Stimulated activated CD8-positive, alpha-beta memory T cell treated with anti-CD3 and anti-CD28 coated beads, Interleukin-12 subunit alpha, Interleukin-12 subunit beta, amount 100 ng/mL, for 24 hours (primary cell): ENCODE results near the gene SLC16A8.
A peak's percentile ranks its signal among the peaks of the same experiment; 100 is the strongest.

Experiments used
- DNase-seq: peaks from one replicate; pipeline ENCODE4 v3.0.0-alpha.2; 2020; ENCODE audit errors: extremely low read depth

The SLC16A8 gene

GRCh38 chr22:38072322-38073149, 11.4 kb downstream of the SLC16A8 start:
- no peak for DNase-seq

DNA sequence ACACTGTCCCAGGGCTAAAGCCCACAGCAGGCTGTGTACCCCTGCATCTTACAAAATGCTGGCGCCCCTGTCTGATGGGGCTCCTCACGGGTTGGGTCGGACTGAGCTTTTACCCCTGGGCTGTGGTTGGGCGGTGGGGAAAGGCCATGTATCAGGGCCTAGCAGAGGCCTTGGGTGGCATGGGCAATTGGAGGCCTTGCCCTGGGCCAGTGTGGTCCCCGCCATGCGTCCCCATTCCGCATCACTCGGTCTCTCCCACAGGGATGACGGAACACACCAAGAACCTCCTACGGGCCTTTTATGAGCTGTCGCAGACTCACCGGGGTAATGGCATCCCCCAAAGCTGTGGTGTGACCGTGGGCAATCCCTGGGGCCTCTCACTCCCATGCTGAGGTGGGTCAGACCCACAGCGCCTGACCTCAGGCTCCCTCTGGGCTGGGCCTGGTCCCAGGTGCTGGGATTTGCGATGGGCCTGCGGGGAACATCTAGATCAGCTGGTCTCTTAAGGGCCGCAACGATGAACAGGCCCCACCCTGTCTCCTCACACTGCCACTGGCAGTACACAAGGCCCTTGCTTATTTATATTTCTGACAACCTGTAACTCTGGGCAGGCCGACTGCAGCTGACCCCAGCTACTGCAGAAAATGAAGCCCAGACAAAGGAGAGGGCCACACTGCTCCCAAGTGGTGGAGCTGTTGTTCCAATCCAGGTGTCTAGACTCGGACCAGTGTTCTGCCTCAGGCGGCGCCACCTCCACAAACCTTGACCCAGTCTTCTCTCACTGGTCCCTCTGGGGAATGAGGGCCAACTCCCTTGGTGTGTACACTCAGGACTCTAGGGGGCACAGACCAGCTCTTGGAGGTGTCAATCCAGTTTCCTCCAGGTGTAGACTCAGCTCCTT, 12.3 kb downstream of the SLC16A8 start:
- DNase-seq = no peak

GRCh38 chr22:38070250-38070921, 13.6 kb downstream of the SLC16A8 start:
- no peak for DNase-seq

- DNase-seq = no peak
Measured at GRCh38 chr22:38069372-38070249, 14.4 kb downstream of the SLC16A8 start.

DNA sequence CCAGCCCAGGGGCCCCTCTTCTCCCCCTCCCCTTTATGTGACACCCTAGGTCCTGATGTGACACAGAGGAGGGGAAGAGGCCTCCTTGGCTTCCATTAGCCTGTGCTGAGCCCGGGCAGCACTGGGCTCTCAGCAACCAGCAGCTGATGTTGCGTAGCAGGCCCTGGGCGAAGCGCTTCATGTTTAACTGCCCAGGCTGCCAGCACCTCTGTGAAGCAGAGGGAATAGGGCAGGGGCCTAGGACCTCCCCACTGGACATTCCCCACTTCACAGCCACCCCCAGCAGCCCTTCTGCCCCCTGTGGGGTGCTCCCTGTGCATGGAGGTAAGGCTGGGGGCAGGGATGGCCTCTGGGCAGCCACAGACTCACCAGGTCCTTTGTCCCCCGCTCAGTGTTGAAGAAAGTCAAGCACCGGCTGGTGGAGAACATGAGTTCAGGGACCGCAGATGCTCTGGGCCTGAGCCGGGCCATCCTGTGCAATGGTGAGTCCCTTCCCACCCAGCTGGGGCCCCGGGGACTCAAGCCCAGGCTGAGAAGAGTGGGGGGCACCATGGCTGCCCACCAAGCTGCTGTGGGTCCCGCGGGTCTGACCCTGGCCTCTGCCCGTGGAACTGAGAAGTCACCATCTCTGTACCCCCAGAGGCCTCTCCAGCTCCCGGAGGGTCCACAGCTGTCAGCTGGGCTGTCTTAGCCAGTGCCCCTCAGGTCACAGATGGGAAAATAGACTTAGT, 15.2 kb downstream of the SLC16A8 start:
- no peak for DNase-seq

DNA sequence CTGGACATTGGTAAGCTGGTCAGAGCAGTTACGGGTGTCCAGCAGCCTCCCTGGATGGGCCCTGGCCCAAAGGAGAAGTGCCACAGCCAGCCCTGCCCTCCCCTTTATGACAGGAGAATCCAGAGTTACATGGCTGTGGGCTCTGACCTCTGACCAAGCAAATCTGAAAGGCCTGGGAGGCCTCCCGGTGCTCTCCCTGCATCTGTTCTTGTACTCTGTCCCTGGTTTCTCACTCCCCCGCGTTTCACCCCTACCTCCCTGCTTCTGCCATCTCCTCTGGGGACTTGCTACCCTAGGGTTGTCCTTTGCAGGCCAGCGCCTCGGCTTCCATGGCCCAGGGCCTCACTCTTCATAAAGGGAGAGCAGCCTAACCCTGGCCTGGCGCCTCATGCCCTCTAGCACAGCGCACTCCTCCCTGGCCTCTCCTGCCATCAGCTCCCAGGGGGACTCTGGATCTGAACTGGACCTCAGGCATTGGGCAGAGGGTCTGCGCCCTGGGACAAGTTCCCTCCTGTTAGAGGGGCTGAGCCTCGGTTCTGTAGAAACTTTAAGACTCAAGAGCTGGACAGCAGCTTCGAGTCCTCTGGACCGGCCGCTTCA, 16.1 kb downstream of the SLC16A8 start:
- DNase-seq = no peak

DNA sequence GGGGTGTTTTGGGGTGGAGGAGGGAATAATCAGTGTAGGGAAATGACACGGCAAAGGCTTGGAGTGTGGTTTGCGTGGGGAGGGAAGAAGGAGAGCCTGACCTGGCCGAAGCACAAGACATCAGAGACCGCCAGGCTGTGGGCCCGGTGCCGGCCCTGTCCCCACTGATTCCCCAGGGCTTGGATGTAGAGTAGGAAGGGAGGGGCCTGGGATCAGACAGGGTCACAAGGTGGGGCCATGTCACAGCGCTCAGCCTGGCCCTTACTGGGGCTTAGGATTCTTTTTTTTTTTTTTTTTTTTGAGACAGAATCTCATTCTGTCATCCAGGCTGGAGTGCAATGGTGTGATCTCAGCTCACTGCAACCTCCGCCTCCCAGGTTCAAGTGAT, 17.0 kb downstream of the SLC16A8 start:
- DNase-seq = no peak

- no peak for DNase-seq
Measured at GRCh38 chr22:38066381-38067027, 17.5 kb downstream of the SLC16A8 start.

DNA sequence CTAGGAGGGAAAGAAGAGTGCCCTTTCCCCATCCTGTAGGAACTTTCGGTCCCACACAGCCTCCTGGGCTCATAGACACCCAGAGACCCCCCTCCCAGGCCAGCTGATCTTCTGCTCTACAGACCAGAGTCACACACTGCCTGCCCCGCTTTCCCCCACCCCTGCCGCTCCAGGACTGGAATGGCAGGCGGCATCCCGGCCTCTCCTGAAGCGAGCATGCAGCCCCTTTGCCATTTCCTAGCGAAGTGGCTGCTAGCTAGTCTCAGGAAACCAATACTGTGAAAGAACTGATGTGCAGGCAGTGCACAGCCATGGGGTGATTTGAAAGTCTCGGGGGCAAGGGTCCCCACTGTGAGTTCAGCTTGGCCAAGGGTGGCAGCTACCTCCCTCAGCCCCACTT, 18.4 kb downstream of the SLC16A8 start:
- no peak for DNase-seq

DNA sequence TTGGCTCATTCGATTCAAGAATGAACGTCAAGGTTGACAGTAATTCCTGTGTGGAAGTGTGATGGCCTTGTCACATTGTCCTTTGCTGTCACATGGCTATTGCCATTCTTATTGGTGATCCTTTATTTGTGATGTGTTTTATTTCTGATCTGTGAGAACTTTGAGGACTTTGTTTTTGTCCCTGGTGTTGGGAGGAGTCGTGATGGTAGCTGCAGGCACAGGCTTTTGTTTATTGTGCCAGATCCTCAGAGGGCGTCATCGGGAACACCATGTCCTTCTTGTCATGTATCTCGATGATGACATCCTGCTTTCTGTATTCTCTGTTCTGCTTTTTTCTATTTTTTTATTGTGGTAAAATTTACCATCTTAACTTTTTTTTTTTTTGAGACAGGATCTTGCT, 21.2 kb downstream of the SLC16A8 start:
- no peak for DNase-seq

DNA sequence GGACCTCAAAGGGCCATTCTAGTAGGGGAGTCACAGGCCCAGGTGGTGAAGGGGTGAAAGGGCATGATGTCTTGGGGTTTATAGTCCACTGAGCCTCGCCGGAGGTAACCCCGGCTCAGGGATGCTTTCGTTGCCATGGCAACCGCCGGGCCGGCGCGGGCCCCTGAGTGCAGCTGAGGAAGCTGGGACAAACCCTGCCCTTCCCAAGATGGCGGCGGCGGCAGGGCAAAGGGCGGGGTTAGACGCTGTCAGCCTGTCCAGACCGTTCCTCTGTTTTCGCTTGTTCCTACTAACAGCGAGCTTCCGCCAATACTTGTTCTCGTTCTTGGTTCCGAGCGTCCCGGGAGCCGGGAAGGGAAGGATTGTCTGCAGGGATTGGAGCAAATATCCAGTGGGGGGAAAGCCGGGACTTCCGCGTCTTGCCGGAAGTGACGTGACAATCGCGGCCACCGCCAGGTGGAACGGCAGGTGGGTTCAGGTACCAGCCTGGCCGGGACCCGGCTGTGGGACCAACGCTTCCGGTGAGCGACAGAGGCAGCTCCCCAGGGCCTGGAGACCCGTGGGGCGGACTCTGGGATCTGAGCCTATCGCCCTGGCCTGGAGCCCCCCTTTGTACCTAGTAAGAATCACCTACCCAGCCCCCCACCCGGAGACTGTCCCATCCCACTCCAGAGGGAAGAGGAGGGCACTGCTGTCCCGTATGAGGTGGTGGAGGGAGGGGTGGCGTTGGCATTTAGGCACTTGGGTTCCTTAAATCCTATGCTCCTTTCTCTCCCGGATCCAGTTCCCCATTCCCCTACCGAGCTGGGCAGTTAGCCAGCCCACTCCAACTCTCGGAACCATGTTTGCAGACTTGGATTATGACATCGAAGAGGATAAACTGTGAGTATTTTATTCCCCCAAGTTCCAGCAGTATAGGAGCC, 26.8 kb downstream of the SLC16A8 start, which contains the start of gene PICK1:
Gene PICK1, plus strand, starts transcription at position 436 of the 923 bp plus-strand sequence. Its CDS starts 406 bp downstream, at position 842.
- DNase-seq = peak; percentile 64

GRCh38 chr22:38051900-38052862, 31.8 kb downstream of the SLC16A8 start:
- peak; percentile 34 for DNase-seq

DNA sequence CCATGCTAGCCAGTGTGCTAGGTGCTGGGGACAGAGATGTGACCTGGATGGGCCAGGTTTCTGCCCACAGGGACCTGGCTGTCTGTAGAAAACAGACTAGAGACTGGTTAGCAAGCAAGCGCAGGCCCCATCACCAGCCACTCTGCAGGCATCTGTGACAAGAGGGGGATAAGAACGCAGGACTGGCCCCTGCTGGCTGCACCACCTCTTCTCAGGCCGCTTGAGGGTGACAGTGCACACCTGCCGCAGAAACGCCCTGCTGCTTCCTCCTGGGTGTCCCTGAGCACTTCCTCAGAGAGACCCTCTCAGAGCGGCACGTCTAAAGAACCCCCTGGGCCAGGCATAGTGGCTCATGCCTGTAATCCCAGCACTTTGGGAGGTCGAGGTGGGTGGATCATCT, 32.7 kb downstream of the SLC16A8 start:
- DNase-seq = no peak

DNA sequence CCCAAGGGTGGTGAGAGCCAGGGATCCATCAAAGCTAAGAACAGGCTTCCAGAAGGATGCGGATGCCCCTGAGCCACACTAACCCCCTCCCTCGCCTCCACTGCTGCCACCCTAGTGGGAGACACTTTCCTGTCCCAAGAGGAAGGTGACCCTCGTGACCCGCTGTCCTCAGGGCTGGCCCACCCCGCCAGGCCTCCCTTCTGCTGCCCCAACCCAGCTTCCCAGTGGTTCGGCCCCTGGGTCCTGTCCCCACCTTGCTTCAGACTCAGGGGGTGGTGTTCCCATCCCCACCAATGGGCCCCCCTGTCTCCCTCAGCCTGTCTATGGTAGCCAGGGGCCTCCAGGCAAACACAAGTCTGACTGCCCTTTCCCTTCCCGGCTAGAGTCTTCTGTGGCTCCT, 33.3 kb downstream of the SLC16A8 start:
- no peak for DNase-seq

DNA sequence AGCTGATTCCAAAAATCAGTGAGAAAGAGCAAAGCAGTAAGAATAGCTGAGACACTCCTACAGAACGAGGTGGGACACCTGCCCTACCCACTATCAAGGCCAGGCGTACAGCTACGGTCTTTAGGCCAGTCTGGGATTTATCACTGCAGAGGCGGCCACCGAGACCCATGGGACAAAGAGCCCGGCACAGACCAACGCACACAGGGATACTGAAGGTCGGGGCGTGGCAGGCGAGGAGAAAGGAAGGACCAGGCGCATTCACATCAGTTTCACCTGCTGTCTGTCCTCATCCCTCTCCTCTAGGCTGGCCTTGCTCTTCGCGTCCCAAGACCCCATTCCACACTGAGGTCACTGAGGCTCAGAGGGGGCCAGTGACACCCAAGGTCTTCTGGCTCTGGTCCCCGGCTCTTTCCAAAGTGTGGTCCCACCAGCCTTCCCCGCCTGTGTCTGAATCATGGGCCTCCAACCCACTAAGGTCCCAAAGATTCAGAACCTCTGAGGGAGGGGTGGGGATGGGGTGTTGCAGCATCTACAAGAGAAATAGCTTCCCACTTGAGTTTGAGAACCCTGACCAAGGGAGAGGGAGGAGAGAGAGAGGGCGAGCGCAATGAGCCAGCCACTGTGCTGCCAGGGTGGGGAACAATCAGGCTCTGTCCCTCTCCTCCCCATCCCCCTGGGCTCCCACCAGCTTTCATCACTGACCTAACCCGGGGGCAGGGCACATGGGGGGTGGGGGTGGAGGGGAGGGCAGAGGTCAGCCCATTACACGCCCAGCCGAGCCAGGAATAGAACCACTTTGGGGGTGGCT, 34.0 kb downstream of the SLC16A8 start:
- no peak for DNase-seq

DNA sequence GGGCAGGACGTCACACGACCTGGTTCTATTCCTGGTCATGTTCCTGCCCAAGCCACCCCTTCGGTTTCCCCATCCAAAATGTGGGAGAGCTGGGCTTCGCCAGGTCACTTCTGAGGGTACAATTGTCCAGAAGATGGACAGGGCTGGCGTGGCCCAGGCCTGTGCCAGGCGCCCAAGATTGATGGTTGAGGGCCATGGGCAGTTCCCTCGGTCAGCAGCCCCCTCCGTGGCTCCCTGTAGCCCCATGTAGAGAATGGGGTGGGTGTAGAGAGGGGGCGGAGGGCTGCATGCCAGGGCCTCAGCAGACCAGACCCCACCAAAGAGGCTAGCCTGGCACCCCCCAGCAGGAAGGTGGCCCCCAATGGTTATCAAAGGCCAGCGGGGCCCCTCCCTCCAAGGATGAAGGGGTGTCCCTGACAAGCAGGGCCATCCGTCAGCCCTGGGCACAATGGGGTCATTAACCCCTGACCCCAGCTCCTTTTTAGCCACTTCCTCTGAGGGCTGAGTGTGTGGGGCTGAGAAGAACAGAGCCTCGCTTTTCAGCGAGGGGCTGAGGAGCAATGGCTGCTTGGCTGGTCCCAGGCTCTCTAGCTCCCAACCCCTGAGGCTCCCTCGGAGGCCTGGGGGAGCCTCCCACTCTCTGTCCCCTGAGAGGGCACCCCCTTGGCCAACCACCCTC, 37.8 kb downstream of the SLC16A8 start:
- no peak for DNase-seq
